IMR-90 (cell line): ENCODE data around the gene HMOX2. TPM values are rescaled to one million over a fixed set of nuclear protein-coding genes. Genes with fewer than 3 reads are reported as not detected.
A peak's percentile ranks its signal among the peaks of the same experiment; 100 is the strongest.

Experiments used
- ATAC-seq: fragments of 200-7000 bp; cut with Tn5 transposase; 2 replicates; pipeline ENCODE4 v1.9.1; 2020; ENCODE audit warnings: low read depth, mild to moderate bottlenecking, moderate library complexity
- BruUV-seq: library from RNA; stranded (reverse); fragments of 400-500 nt; replicated peaks from 2 replicates; lab custom pipeline; 2021; lab: Mats Ljungman, UMichigan
- CTCF ChIA-PET: fragments of 300-600 bp; formaldehyde crosslinking; extraction: SDS; loops from one replicate; lab custom pipeline; 2021; ENCODE audit warnings: antibody characterized with exemption; lab: Yijun Ruan, JAX
- POLR2A ChIA-PET: fragments of 300-600 bp; sonication (Branson Sonifier 250); formaldehyde crosslinking; loops from one replicate; lab custom pipeline; 2022; ENCODE audit warnings: antibody characterized with exemption; ENCODE audit not compliant: unreplicated experiment; lab: Charles Lee
- DNase-seq: peaks from one replicate; pipeline ENCODE4 v3.0.0; 2013
- H2AFZ ChIP-seq: replicated peaks from 2 replicates; pipeline ENCODE3; 2013; ENCODE audit warnings: low read length, mild to moderate bottlenecking; ENCODE audit not compliant: poor library complexity
- H2AK5ac ChIP-seq: 2 replicates; pipeline ENCODE4 v1.6.1; 2013; ENCODE audit warnings: low read depth, low read length, inconsistent platforms
- H2AK9ac ChIP-seq: replicated peaks from 2 replicates; pipeline ENCODE3; 2013; ENCODE audit warnings: mild to moderate bottlenecking, low read depth, low read length, moderate library complexity; ENCODE audit not compliant: poor library complexity
- H2BK120ac ChIP-seq: 2 replicates; pipeline ENCODE4 v1.6.1; 2013; ENCODE audit warnings: low read depth, low read length, inconsistent platforms
- H2BK15ac ChIP-seq: 3 replicates; pipeline ENCODE4 v1.6.1; 2013; ENCODE audit warnings: low read depth, low read length, inconsistent platforms
- H2BK20ac ChIP-seq: 2 replicates; pipeline ENCODE4 v1.6.1; 2013; ENCODE audit warnings: low read depth, mild to moderate bottlenecking, inconsistent platforms, low read length, moderate library complexity
- H2BK5ac ChIP-seq: 2 replicates; pipeline ENCODE4 v1.6.1; 2013; ENCODE audit warnings: mild to moderate bottlenecking, low read depth, low read length, inconsistent platforms; ENCODE audit not compliant: poor library complexity, severe bottlenecking
- H3K14ac ChIP-seq: replicated peaks from 2 replicates; pipeline ENCODE4 v1.6.1; 2013; ENCODE audit warnings: low read depth, low read length, inconsistent platforms
- H3K18ac ChIP-seq: 2 replicates; pipeline ENCODE4 v1.6.1; 2013; ENCODE audit warnings: low read depth, low read length, control low read depth
- H3K23ac ChIP-seq: 2 replicates; pipeline ENCODE4 v1.6.1; 2013; ENCODE audit warnings: low read depth, low read length, inconsistent platforms
- H3K27ac ChIP-seq: 2 replicates; pipeline ENCODE4 v1.5.1; 2013; ENCODE audit warnings: mild to moderate bottlenecking, control low read depth, low read length; ENCODE audit not compliant: insufficient read depth
- H3K27me3 ChIP-seq: 2 replicates; pipeline ENCODE4 v1.6.1; 2013; ENCODE audit warnings: low read length; ENCODE audit not compliant: control insufficient read depth, insufficient read depth
- H3K36me3 ChIP-seq: 2 replicates; pipeline ENCODE4 v1.6.1; 2013; ENCODE audit warnings: low read length, mixed read lengths; ENCODE audit not compliant: control insufficient read depth, insufficient read depth
- H3K4ac ChIP-seq: 2 replicates; pipeline ENCODE4 v1.6.1; 2013; ENCODE audit warnings: low read depth, low read length, inconsistent platforms
- H3K4me1 ChIP-seq: 2 replicates; pipeline ENCODE4 v1.6.1; 2013; ENCODE audit warnings: low read length, mixed read lengths; ENCODE audit not compliant: control insufficient read depth, insufficient read depth
- H3K4me2 ChIP-seq: 2 replicates; pipeline ENCODE4 v1.6.1; 2013; ENCODE audit warnings: low read depth, mild to moderate bottlenecking, control low read depth, low read length, moderate library complexity
- H3K4me3 ChIP-seq: 2 replicates; pipeline ENCODE4 v1.5.1; 2013; ENCODE audit warnings: low read depth, mild to moderate bottlenecking, control low read depth, low read length, moderate library complexity; ENCODE audit not compliant: insufficient read depth
- H3K56ac ChIP-seq: 2 replicates; pipeline ENCODE4 v1.6.1; 2013; ENCODE audit warnings: low read length, inconsistent platforms; ENCODE audit not compliant: insufficient read depth; ENCODE audit errors: extremely low read depth
- H3K79me1 ChIP-seq, 2 experiments: 2 replicates each; pipeline ENCODE4 v1.6.1; 2013; ENCODE audit warnings: low read length in 2 of 2, inconsistent platforms in 1 of 2, low read depth in 1 of 2
- H3K9ac ChIP-seq: 2 replicates; pipeline ENCODE4 v1.6.1; 2013; ENCODE audit warnings: low read depth, low read length, control low read depth
- H3K9me1 ChIP-seq: 2 replicates; pipeline ENCODE4 v1.6.1; 2013; ENCODE audit warnings: low read length, inconsistent platforms; ENCODE audit not compliant: insufficient read depth
- H3K9me3 ChIP-seq: 2 replicates; pipeline ENCODE4 v1.6.1; 2013; ENCODE audit warnings: low read length; ENCODE audit not compliant: control insufficient read depth, insufficient read depth
- H4K20me1 ChIP-seq: 2 replicates; pipeline ENCODE4 v1.6.1; 2013; ENCODE audit warnings: low read length, inconsistent platforms; ENCODE audit not compliant: insufficient read depth
- H4K5ac ChIP-seq: 2 replicates; pipeline ENCODE4 v1.6.1; 2013; ENCODE audit warnings: mild to moderate bottlenecking, low read depth, low read length, control low read depth
- H4K8ac ChIP-seq, 2 experiments: 2 replicates each; pipeline ENCODE4 v1.6.1; 2013; ENCODE audit warnings: low read depth in 2 of 2, low read length in 2 of 2, control low read depth in 1 of 2, inconsistent platforms in 1 of 2
- H4K91ac ChIP-seq: 2 replicates; pipeline ENCODE4 v1.6.1; 2013; ENCODE audit warnings: low read depth, low read length, inconsistent platforms; ENCODE audit not compliant: insufficient read depth
- BHLHE40 ChIP-seq: fragments of 150-350 bp; IDR thresholded peaks from 2 replicates; pipeline ENCODE4 v1.6.1; 2016; ENCODE audit warnings: mild to moderate bottlenecking, low read depth, low read length
- WGBS, 2 experiments: methylation state at CpG; one replicate each; pipeline versions ENCODE4 v1.1.5 to v1.1.7; 2013; ENCODE audit warnings: missing lambda C conversion rate in 2 of 2; ENCODE audit not compliant: insufficient read length in 1 of 2; ENCODE audit errors: extremely low coverage in 2 of 2; 5-methylcytosine and 5-hydroxymethylcytosine counted together
- dilution Hi-C: fragments of 300-500 bp; cut with HindIII; formaldehyde crosslinking; loops from one replicate; pipeline ENCODE4 v1.14.3; 2018; ENCODE audit warnings: low sequenced_read_pairs; ENCODE audit not compliant: unreplicated experiment
- in situ Hi-C: fragments of 300-500 bp; cut with MboI; formaldehyde crosslinking; loops from 3 replicates; pipeline ENCODE4 v1.14.3; 2019; ENCODE audit warnings: low sequenced_read_pairs, inconsistent platforms, mixed read lengths
- intact Hi-C: fragments of 100-400 bp; cut with micrococcal nuclease; formaldehyde crosslinking; loops from 2 replicates; pipeline ENCODE4 v1.10.0; 2022
- polyA plus RNA-seq, 3 experiments: library from polyadenylated mRNA; depleted of rRNA; stranded (reverse); fragments of >200 nt; gene quantifications; 2 replicates each; pipeline ENCODE4 v1.2.3, GENCODE V29; 2012; ENCODE audit warnings: low replicate concordance in 1 of 3
- total RNA-seq: library from RNA; depleted of rRNA; stranded (reverse); fragments of >200 nt; gene quantifications from 2 replicates; pipeline ENCODE4 v1.2.3, GENCODE V29; 2012
- TF ChIP-seq, protein P1 (sequence below): fragments of 150-350 bp; IDR thresholded peaks from 2 replicates; pipeline ENCODE4 v1.6.1; 2016; ENCODE audit warnings: low read depth, mild to moderate bottlenecking, low read length, moderate library complexity, borderline replicate concordance

Gene HMOX2
- total and polyA plus RNA-seq, 2 of the 4 experiments (the other 2 are of a cell fraction): 93.9 to 98.8 TPM

DNA sequence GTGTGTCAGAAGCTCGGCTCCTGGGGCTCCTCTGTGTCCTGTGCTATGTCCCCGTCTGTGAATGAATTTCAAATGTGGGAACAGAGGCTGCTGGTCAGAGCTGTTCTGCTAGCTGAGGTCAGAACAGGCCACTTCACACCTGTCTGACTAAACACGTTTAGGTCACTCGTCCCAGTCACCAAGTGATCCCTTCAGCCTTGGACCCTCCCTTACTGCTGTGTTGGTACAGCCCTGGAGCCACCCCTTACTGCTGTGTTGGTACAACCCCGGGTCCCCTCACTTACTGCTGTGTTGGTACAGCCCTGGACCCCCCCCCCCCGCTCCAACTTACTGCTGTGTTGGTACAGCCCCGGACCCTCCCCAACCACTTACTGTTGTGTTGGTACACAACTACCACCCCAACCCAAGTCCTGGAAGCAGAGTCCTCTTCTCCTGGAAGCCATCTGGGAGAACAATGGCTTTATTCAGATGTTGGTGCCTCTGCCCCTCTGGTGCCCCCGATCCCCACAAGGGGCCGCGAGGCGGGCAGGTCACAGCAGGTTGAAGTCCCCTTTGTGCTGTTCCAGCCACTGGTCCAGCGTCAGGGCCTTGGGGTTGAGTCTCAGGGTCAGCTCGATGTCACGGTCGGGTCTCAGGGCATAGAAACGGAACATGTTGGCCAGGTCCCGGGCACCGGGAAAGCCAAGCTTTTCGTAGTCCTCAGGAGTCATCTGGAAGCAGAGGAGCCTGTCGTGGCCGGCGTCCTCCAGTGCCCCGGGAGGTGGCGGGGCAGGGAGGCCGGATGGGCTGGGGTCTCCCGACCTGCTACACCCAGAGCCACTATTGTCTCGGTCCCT is 14.7 kb upstream of the HMOX2 start:
- Histone ChIP-seq H2BK15ac (no peak overlapping the region), H2BK5ac (no peak overlapping the region), H2AK5ac (peak overlapping the region; percentile 24; the same call in 1 of the 2 replicates), H4K5ac (no peak overlapping the region), H3K4me3 (no peak overlapping the region), H4K20me1 (peaks cover 6% of the 10 kb centered on the region), H3K27ac (no peak overlapping the region), H3K4me2 (no peak overlapping the region), H3K36me3 (peaks cover 37% of the 10 kb centered on the region), H2BK20ac (no peak overlapping the region), H3K18ac (no peak overlapping the region), H3K14ac (no peak overlapping the region), H3K9me3 (no peaks in the 10 kb centered on the region), H2AK9ac (no peak overlapping the region), H3K27me3 (no peaks in the 10 kb centered on the region), H3K9me1 (peaks cover 12% of the 10 kb centered on the region), H3K9ac (no peak overlapping the region), H3K79me1 (peaks cover 0 to 27% of the 10 kb centered on the region in 2 experiments; a peak in 1 of 4 replicates), H3K4ac (no peak overlapping the region), H2BK120ac (no peak overlapping the region), H4K91ac (no peak overlapping the region), H3K4me1 (peaks cover 19% of the 10 kb centered on the region), H2AFZ (no peak overlapping the region), H3K23ac (no peak overlapping the region), H3K56ac (no peak overlapping the region), H4K8ac (no peak overlapping the region)
- ChIA-PET CTCF (no interaction called here), POLR2A (no interaction called here)
- intact Hi-C loops: no loop called here
- DNase-seq (no peak), ATAC-seq (no peak)
- in situ Hi-C loops: no loop called here
- WGBS, 2 experiments: 86% methylated on average over 18 of the region's 27 CpGs; no CpG with 5 or more reads in 1 of the 2 experiments
- TF ChIP-seq, protein P1, sequence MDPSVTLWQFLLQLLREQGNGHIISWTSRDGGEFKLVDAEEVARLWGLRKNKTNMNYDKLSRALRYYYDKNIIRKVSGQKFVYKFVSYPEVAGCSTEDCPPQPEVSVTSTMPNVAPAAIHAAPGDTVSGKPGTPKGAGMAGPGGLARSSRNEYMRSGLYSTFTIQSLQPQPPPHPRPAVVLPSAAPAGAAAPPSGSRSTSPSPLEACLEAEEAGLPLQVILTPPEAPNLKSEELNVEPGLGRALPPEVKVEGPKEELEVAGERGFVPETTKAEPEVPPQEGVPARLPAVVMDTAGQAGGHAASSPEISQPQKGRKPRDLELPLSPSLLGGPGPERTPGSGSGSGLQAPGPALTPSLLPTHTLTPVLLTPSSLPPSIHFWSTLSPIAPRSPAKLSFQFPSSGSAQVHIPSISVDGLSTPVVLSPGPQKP: no peak
- peak; percentile 40; the same call in 1 of the 2 replicates for TF ChIP-seq BHLHE40
- dilution Hi-C loops: no loop called here
- BruUV-seq: no TSS peak
